ENCODE measurements around the gene ZDBF2.
"Not testable (repeated sequence)": the region's sequence is repeated elsewhere in the genome, so short reads cannot be mapped to it uniquely, and the experiment has no call there.

Gene ZDBF2

DNA sequence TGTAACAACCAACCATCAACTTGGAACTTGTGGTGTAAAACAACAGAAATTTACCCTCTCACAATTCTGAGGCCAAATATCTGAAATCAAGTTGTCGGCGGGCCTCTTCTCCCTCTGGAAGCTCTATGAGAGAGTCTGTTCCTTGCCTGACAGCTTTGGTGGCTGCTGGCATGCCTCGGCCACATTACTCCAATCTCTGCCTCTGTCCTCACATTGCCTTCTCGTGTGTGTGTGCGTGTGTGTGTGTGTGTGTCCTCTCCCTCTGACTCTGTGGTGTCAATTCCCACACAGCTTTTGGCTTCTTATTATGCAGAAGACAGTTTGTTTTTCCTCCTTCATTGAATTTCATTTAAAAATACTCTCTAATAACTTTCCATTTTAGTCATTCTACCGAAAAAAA is 50.4 kb downstream of the ZDBF2 start:
- DNase-seq, result no peak

DNA sequence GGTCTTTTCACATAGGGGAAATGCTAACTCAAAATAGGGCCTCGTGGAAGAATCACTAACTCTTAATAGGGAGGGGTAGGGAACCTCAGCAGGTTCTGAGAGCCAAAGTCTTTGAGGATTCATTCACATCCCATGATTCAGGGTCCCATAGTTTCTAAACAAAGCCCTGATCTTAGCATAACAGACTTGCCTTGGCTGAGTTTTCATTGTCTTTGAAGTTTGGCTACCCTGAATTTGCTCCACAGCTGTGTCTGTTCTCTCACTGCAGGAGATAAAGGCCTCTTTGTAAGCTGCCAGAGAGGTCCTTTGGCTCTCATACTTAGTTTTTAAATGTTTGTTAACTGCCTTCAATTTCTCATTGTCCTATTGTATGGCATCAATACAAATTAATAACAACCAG is 54.5 kb downstream of the ZDBF2 start:
- no peak for DNase-seq

DNA sequence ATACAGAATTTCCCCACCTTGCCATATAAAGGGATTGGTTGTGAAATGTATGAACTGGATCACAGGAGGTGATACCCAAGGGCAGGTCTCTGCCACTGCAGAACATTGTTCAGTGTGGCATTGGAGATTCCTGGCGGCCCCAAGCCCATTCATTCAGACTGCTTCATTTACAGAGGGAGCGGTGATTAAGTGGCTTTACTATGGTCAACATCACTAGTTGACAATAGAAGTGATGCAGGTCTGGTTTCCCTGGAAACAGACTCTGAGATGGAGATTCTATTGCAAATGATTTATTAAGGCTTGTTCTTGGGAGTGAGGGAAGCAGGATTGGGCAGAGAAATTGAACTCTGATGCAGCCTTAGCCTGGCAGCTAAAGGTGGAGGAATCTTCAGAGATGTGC is 62.4 kb downstream of the ZDBF2 start:
- no peak for DNase-seq

DNA sequence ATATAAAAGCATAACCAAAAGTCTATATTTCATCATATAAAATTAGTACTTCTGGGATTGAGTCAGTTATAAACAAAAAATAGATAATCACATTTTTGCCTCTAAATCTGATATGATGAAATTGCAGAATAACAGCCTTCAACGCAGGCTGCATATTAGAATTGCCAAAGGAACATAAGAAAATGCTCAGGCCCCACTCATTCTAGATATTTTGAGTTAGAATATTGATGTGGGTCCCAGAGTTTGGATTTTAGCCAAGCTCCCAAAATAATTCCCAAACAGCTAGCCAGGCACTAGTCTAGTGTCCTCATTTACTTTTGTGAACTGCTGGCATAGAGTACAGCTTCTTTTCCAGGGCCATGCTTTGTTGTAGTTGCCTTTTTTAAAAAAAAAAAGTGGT is 63.5 kb downstream of the ZDBF2 start:
- DNase-seq, result no peak

DNA sequence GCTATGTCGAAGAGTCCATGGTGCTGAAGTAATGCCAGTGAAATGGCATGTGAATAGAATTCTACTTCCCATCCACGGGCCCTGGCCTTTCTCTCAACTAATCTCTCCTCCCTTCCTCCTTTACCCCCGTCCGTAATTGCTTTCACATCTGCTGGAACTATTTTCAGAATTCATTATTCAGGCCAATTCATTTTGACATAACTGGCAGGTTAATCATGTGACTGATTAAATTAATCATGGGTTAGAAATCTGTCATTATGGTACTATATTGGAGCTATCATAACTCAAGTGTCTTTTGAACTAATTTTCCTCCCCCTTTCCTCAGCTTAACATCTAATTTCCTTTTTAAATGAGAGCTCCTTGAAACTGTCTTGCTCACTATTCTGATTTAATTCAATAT is 66.9 kb downstream of the ZDBF2 start:
- no peak for DNase-seq

DNA sequence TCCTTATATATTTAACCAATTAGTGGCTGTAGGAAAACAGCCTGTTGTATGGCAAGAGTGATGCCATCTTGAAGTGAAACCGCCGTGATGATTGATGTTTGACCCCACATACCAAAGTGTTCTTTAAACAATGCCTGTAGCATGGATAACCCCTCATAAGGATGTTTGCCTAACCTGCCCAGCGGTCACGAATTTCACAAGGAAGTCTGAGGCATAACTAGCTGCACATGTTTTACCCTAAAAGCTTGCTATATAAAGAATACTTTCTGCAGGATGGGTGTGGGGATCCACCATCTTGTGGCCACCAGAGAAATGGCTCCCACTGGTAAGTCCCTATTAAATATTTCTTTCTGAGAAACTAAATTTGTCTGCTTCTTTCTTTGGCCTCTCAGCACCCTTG is 68.7 kb downstream of the ZDBF2 start:
- no peak for DNase-seq

DNA sequence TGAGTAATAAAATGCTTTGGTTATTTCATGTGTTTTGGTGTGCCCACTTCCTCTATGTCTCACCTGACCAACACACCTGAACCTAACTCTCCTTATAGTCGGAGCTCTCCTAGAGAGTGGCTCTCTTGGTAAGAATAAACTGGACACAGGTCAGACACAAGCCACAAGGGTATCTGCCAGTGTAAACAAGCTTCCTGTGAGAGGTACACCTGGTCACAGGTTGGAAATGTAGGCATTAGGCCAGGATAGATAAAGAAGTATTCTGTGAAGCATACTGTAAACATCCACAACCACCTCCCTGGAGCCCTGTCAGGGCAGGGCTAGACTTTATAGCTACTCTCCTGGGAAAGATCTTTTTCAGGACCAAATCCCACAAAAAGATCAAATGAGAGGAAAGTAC is 69.4 kb downstream of the ZDBF2 start:
- no peak for DNase-seq

DNA sequence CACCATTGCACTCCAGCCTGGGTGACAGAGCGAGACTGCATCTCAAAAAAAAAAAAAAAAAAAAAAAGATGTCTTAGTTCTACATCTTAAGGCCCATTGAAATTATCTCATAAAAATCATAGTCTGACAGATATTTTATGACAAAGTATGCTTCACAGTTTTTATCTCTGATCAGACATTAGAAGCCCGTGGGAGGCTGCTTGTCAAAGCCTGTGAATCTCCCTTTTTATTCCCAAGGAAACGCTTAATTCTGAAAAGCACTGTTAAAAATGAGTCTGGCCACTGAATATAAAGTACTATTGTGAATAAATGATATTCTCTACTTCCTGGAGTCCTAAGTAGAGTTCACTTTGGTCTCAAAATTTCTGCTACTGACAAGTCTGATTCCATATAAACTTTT is 71.1 kb downstream of the ZDBF2 start:
- DNase-seq, result no peak

DNA sequence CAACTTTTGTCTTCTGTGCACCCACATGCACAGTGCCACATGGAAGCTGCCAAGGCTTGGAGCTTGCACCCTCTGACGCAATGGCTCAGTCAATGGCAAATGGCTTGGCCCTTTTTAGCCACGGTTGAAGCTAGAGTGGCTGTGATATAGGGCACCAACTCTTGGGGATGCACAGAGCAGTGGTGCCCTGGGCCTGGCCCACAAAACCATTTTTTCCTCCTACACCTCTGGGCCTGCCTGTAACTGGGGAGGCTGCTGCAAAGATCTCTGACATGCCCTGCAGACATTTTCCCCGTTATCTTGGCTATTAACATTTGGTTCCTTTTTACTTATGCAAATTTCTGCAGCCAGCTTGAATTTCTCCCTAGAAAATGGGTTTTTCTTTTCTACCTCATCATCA is 74.9 kb downstream of the ZDBF2 start:
- DNase-seq, result no peak

DNA sequence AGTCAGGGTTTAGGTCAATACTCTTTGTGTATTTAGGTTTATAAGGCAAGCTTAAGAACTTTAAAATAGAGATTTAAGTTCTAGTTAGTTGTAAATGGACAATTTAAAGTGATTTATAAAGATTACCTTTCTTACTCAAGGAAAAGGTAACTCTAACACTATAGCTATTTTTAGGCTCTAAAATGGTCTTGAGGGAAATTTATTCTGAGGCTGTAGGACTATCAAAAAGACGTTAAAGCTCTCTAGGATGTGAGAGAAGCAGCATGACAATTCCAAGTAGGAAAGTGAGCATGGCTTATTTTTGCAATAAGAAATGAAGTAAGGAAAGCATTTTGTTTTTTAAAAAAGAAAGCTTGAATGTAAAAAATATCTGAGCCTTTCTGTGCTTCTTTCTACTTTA is 78.1 kb downstream of the ZDBF2 start:
- DNase-seq, result no peak

DNA sequence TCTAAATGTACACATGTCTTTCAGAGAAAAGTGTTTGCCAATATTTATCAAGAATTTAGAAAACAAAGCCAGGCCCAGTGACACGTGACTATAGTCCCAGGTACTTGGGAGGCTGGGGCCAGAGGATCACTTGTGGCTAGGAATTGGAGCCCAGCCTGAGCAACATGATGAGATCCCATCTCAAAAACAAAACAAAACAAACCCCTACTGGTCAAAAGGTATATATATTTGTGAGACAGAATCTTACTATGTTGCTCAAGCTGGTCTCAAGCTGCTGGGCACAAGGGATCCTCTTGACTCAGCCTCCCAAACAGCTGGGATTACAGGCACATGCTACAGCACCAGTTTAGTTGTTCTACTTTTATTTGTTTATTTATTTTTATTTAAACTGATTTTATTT is 79.2 kb downstream of the ZDBF2 start:
- no peak for DNase-seq

DNA sequence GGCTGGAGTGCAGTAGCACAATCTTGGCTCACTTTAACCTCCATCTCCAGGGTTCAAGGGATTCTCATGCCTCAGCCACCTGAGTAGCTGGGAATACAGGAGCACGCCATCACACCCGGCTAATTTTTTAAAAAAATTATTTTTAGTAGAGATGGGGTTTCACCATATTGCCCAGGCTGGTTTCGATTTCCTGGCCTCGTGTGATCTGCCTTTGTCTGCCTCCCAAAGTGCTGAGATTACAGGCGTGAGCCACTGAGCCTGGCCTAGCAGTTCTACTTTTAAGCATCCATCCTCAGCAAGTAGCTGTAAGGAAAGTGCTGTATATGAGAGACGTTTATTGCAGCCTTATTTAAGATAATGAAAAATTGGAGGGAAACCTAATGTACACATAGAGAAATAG is 79.7 kb downstream of the ZDBF2 start:
- no peak for DNase-seq

DNA sequence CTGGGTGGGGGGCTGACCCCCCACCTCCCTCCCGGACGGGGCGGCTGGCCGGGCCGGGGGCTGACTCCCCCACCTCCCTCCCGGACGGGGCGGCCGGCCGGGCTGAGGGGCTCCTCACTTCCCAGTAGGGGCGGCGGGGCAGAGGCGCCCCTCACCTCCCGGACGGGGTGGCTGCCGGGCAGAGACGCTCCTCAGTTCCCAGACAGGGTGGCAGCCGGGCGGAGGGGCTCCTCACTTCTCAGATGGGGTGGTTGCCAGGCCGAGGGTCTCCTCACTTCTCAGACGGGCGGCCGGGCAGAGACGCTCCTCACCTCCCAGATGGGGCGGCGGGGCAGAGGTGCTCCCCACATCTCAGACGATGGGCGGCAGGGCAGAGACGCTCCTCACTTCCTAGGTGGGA is 82.4 kb downstream of the ZDBF2 start:
- DNase-seq, result not testable (repeated sequence)

DNA sequence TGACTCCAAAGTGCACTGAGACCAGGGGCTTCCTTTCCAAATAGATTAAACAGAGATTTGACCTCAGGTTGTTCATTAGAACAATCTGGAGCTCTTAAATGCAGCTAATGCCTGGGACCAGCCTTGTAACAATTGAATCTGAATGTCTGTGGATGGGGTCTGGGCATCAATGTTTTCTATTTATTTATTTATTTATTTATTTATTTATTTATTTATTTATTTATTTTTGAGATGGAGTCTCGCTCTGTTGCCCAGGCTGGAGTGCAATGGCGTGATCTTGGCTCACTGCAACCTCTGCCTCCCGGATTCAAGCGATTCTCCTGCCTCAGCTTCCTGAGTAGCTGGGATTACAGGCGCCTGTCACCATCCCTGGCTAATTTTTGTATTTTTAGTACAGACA is 86.4 kb downstream of the ZDBF2 start:
- not testable (repeated sequence) for DNase-seq

DNA sequence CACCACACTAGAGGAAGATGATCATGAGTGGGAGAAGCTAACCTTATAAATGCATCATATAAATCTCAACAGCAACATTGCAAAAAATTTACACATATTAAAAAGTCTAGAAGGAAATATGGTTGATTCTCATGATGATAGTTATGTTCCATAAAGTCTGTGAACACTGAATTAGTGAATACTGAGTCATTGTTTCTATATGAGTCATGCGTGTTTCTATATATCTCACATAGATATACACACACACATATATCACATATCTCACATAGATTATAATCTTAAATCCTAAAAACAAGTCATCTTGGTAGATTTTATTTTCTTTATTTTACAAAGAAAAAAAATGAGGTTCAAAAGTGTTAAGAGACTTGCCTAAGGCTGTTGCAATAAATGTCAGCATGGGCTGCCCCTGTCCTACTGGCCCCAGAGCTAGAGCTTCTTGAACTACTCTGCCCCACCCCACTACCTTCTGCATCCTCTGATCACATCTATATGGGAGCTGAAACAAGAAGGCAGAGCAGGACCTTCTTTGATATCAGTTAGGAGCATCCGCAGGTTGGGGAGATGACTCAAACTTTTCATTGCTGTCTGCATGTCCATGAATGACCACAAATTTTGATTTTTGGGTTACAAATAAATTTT is 87.1 kb downstream of the ZDBF2 start:
- DNase-seq, result no peak

Data from right hindlimb (tissue), 1 donor.